ENCODE measurements around the gene PCDHA8. TPM values are rescaled to one million over a fixed set of nuclear protein-coding genes. Genes with fewer than 3 reads are reported as not detected.
"Not testable (repeated sequence)": the region's sequence is repeated elsewhere in the genome, so short reads cannot be mapped to it uniquely, and the experiment has no call there.

The PCDHA8 gene
- not detected for total RNA-seq

DNA sequence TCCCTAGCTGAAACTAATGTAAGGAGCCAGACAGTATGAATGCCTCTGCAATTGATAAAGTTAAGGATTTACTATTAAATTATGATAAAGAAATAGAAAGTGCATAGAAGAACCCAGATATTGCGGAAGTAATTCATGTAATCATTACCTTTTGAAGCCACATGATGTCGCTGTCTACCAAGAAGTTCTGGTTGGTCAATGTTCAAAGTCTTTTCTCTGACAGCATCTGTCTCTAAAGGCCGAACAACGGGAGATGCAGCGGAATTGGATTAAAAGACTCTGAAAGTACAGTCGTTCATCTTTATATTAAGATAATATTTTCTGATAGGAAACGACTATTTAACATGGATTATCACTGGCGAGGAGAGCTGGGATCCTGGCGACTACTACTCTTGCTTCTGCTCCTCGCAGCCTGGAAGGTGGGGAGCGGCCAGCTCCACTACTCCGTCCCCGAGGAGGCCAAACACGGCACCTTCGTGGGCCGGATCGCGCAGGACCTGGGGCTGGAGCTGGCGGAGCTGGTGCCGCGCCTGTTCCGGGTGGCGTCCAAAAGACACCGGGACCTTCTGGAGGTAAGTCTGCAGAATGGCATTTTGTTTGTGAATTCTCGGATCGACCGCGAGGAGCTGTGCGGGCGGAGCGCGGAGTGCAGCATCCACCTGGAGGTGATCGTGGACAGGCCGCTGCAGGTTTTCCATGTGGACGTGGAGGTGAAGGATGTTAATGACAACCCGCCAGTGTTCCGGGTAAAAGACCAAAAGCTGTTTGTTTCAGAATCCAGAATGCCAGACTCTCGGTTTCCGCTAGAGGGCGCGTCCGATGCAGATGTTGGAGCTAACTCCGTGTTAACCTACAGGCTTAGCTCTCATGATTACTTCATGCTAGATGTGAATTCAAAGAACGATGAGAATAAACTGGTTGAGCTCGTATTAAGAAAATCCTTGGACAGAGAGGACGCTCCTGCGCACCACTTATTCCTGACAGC lies at the start of gene PCDHA8:
TSS of gene PCDHA8 (plus strand) at position 210 of the 985 bp plus-strand sequence. CDS start at position 345, 135 bp downstream.
- CTCF ChIA-PET: interaction anchor here (1.1 to 1.2 kb wide), 2 partner anchors 18 to 336 kb away, joined by 3 to 4 read pairs; partner anchors contain the start of gene PCDHB8
- H3K4me3 Mint-ChIP-seq: no peak within 1 kb of the TSS
- H3K27me3 Mint-ChIP-seq: no peaks in the 10 kb centered on the region
- H3K4me1 Mint-ChIP-seq: no peaks in the 10 kb centered on the region
- peaks cover 12% of the 10 kb centered on the region for H3K9me3 Mint-ChIP-seq (ENCODE audit: low read depth)
- H3K36me3 Mint-ChIP-seq: peaks cover 2% of the 10 kb centered on the region
- ATAC-seq (no peak), DNase-seq (no peak)
- no peak within 1 kb of the TSS for H3K27ac Mint-ChIP-seq

DNA sequence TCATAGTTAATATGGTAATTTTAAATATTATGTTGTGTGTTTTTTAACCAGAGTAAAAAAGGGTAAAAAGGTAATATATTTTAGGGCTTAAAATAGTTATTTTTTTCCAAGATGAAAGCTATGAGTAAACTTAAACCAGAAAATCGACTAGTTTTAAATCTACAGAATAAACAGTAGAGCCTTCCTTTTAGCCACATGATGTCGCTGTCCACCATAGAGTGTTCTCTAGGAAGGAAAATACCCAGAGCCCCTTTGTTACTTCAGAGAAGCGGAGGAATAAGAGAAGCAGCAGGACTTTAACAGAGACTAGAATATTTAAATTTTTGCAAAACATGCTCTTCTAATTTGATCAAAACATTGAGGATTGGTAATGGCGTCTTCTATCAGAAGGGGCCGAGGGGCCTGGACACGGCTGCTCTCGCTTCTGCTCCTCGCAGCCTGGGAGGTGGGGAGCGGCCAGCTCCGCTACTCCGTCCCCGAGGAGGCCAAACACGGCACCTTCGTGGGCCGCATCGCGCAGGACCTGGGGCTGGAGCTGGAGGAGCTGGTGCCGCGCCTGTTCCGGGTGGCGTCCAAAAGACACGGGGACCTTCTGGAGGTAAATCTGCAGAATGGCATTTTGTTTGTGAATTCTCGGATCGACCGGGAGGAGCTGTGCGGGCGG lies 46.3 kb upstream of the PCDHA8 start, which contains the start of gene PCDHA2:
TSS of gene PCDHA2 (plus strand) at position 258 of the 664 bp plus-strand sequence.
- no peak for ATAC-seq
- Mint-ChIP-seq H3K36me3 (no peaks in the 10 kb centered on the region), H3K4me3 (no peak within 1 kb of the TSS), H3K27ac (no peak within 1 kb of the TSS), H3K9me3 (ENCODE audit: low read depth) (peaks cover 9% of the 10 kb centered on the region), H3K27me3 (no peaks in the 10 kb centered on the region), H3K4me1 (no peaks in the 10 kb centered on the region)
- DNase-seq: no peak
- CTCF ChIA-PET: no interaction called here

DNA sequence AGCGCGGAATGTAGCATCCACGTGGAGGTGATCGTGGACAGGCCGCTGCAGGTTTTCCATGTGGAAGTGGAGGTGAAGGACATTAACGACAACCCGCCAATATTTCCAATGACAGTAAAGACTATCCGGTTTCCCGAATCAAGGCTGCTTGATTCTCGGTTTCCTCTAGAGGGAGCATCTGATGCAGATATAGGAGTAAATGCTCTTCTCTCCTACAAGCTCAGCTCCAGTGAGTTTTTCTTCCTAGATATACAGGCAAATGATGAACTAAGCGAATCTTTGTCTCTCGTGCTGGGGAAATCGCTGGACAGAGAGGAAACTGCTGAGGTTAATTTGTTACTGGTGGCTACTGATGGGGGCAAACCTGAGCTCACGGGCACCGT lies 45.7 kb upstream of the PCDHA8 start:
- H3K27me3 Mint-ChIP-seq: no peaks in the 10 kb centered on the region
- H3K27ac Mint-ChIP-seq: no peak overlapping the region
- CTCF ChIA-PET: no interaction called here
- DNase-seq: no peak
- H3K36me3 Mint-ChIP-seq: no peaks in the 10 kb centered on the region
- no peak overlapping the region for H3K4me3 Mint-ChIP-seq
- no peak for ATAC-seq
- H3K9me3 Mint-ChIP-seq (ENCODE audit: low read depth): peaks cover 9% of the 10 kb centered on the region
- H3K4me1 Mint-ChIP-seq: no peaks in the 10 kb centered on the region

DNA sequence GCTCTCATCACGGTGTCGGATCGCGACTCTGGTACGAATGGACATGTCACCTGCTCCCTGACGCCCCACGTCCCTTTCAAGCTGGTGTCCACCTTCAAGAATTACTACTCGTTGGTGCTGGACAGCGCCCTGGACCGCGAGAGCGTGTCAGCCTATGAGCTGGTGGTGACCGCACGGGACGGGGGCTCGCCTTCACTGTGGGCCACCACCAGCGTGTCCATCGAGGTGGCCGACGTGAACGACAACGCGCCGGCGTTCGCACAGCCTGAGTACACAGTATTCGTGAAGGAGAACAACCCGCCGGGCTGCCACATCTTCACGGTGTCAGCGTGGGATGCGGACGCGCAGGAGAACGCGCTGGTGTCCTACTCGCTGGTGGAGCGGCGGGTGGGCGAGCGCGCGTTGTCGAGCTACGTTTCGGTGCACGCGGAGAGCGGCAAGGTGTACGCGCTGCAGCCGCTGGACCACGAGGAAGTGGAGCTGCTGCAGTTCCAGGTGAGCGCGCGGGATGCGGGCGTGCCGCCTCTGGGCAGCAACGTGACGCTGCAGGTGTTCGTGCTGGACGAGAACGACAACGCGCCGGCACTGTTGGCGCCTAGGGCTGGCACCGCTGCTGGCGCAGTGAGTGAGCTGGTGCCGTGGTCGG lies 44.8 kb upstream of the PCDHA8 start:
- H3K27me3 Mint-ChIP-seq, H3K27ac Mint-ChIP-seq, ATAC-seq, H3K4me3 Mint-ChIP-seq, H3K4me1 Mint-ChIP-seq, H3K36me3 Mint-ChIP-seq, CTCF ChIA-PET, DNase-seq: not testable (repeated sequence)
- H3K9me3 Mint-ChIP-seq (ENCODE audit: low read depth): peaks cover 10% of the 10 kb centered on the region

GRCh38 chr5:140796718-140797095 lies 44.3 kb upstream of the PCDHA8 start:
- H3K27ac Mint-ChIP-seq: no peak overlapping the region
- H3K27me3 Mint-ChIP-seq: no peaks in the 10 kb centered on the region
- CTCF ChIA-PET: no interaction called here
- DNase-seq (no peak), ATAC-seq (no peak)
- no peaks in the 10 kb centered on the region for H3K36me3 Mint-ChIP-seq
- peaks cover 11% of the 10 kb centered on the region for H3K9me3 Mint-ChIP-seq (ENCODE audit: low read depth)
- H3K4me1 Mint-ChIP-seq: no peaks in the 10 kb centered on the region
- no peak overlapping the region for H3K4me3 Mint-ChIP-seq

DNA sequence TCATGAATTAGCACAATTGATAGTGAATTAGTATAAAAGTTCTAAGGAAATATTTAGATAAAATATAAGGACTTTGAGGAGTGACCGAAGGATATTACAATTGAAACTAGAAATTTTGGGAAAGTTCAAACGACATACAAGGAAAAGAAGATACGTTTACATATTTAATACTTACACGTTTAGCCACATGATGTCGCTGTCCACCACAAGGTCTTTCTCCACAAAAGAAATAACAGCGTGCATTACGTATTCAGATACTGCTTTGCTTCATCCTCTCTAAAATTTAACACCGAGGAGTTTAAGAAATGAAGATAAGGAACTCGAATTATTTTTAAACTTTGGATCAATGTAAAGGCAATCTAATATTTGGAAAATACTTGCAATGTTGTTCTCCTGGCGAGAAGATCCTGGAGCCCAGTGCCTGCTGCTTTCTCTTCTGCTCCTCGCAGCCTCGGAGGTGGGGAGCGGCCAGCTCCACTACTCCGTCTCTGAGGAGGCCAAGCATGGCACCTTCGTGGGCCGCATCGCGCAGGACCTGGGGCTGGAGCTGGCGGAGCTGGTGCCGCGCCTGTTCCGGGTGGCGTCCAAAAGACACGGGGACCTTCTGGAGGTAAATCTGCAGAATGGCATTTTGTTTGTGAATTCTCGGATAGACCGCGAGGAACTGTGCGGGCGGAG lies 40.0 kb upstream of the PCDHA8 start, which contains the start of gene PCDHA3:
TSS of gene PCDHA3 (plus strand) at position 242 of the 678 bp plus-strand sequence.
- Mint-ChIP-seq H3K36me3 (peaks cover 3% of the 10 kb centered on the region), H3K4me1 (no peaks in the 10 kb centered on the region), H3K4me3 (no peak within 1 kb of the TSS), H3K27ac (no peak within 1 kb of the TSS), H3K9me3 (ENCODE audit: low read depth) (peaks cover 15% of the 10 kb centered on the region), H3K27me3 (no peaks in the 10 kb centered on the region)
- DNase-seq (no peak), ATAC-seq (no peak)
- CTCF ChIA-PET: no interaction called here

GRCh38 chr5:140801494-140801841 lies 39.5 kb upstream of the PCDHA8 start:
- H3K27me3 Mint-ChIP-seq: no peaks in the 10 kb centered on the region
- no peak overlapping the region for H3K27ac Mint-ChIP-seq
- no peak for DNase-seq
- ATAC-seq: no peak
- H3K9me3 Mint-ChIP-seq (ENCODE audit: low read depth): peaks cover 14% of the 10 kb centered on the region
- H3K36me3 Mint-ChIP-seq: peaks cover 3% of the 10 kb centered on the region
- H3K4me1 Mint-ChIP-seq: no peaks in the 10 kb centered on the region
- CTCF ChIA-PET: no interaction called here
- no peak overlapping the region for H3K4me3 Mint-ChIP-seq

DNA sequence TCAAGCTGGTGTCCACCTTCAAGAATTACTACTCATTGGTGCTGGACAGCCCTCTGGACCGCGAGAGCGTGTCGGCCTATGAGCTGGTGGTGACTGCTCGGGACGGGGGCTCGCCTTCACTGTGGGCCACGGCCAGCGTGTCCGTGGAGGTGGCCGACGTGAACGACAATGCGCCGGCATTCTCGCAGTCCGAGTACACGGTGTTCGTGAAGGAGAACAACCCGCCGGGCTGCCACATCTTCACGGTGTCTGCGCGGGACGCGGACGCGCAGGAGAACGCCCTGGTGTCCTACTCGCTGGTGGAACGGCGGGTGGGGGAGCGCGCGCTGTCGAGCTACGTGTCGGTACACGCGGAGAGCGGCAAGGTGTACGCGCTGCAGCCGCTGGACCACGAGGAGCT lies 38.6 kb upstream of the PCDHA8 start:
- Mint-ChIP-seq H3K9me3 (ENCODE audit: low read depth) (peaks cover 18% of the 10 kb centered on the region), H3K27ac (peak overlapping the region; percentile 36)
- DNase-seq, H3K27me3 Mint-ChIP-seq, H3K4me1 Mint-ChIP-seq, H3K4me3 Mint-ChIP-seq, ATAC-seq, H3K36me3 Mint-ChIP-seq, CTCF ChIA-PET: not testable (repeated sequence)

- no peaks in the 10 kb centered on the region for H3K4me1 Mint-ChIP-seq
- H3K4me3 Mint-ChIP-seq: no peak overlapping the region
- peaks cover 18% of the 10 kb centered on the region for H3K9me3 Mint-ChIP-seq (ENCODE audit: low read depth)
- no peaks in the 10 kb centered on the region for H3K27me3 Mint-ChIP-seq
- CTCF ChIA-PET: no interaction called here
- H3K27ac Mint-ChIP-seq: no peak overlapping the region
- ATAC-seq (no peak), DNase-seq (no peak)
- peaks cover 3% of the 10 kb centered on the region for H3K36me3 Mint-ChIP-seq
These were observed 38.2 kb upstream of the PCDHA8 start for GRCh38 chr5:140802781-140803271.

DNA sequence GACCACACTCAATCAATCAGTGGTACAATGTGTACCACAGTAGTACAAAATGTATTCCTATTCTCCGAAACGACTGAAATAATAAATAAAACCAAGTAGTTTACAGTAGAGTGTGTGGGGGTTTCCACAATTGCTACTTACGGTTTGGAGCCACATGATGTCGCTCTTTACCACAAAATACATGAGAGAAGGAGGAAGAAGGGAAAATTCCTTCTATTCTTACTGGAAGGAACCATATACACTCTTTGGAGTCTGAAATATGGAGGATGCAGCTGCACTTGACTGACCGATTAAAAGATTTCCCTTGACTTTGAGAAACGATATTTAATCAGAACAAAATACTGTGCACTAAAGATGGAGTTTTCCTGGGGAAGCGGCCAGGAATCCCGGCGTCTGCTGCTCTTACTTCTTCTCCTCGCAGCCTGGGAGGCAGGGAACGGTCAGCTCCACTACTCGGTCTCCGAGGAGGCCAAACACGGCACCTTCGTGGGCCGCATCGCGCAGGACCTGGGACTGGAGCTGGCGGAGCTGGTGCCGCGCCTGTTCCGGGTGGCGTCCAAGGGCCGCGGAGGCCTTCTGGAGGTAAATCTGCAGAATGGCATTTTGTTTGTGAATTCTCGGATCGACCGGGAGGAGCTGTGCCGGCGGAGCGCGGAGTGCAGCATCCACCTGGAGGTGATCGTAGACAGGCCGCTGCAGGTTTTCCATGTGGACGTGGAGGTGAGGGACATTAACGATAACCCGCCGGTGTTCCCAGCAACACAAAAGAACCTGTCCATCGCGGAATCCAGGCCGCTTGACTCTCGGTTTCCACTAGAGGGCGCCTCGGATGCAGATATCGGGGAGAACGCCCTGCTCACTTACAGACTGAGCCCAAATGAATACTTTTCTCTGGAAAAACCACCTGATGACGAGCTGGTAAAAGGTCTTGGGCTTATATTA lies 33.9 kb upstream of the PCDHA8 start, which contains the start of gene PCDHA4:
TSS of gene PCDHA4 (plus strand) at position 235 of the 942 bp plus-strand sequence.
- CTCF ChIA-PET: no interaction called here
- H3K4me3 Mint-ChIP-seq: no peak within 1 kb of the TSS
- H3K36me3 Mint-ChIP-seq: peaks cover 2% of the 10 kb centered on the region
- H3K9me3 Mint-ChIP-seq (ENCODE audit: low read depth): peaks cover 19% of the 10 kb centered on the region
- ATAC-seq (no peak), DNase-seq (no peak)
- H3K27ac Mint-ChIP-seq: no peak within 1 kb of the TSS
- H3K27me3 Mint-ChIP-seq: no peaks in the 10 kb centered on the region
- no peaks in the 10 kb centered on the region for H3K4me1 Mint-ChIP-seq

- H3K4me3 Mint-ChIP-seq, H3K36me3 Mint-ChIP-seq, DNase-seq, H3K27me3 Mint-ChIP-seq, H3K4me1 Mint-ChIP-seq, CTCF ChIA-PET, H3K27ac Mint-ChIP-seq, ATAC-seq: not testable (repeated sequence)
- peaks cover 21% of the 10 kb centered on the region for H3K9me3 Mint-ChIP-seq (ENCODE audit: low read depth)
These were observed 32.6 kb upstream of the PCDHA8 start for GRCh38 chr5:140808241-140808888.

- H3K27ac Mint-ChIP-seq: no peak overlapping the region
- ATAC-seq (no peak), DNase-seq (no peak)
- no peak overlapping the region for H3K4me3 Mint-ChIP-seq
- no peaks in the 10 kb centered on the region for H3K27me3 Mint-ChIP-seq
- CTCF ChIA-PET: no interaction called here
- H3K4me1 Mint-ChIP-seq: no peaks in the 10 kb centered on the region
- peaks cover 2% of the 10 kb centered on the region for H3K36me3 Mint-ChIP-seq
- H3K9me3 Mint-ChIP-seq (ENCODE audit: low read depth): peaks cover 19% of the 10 kb centered on the region
These were observed 32.1 kb upstream of the PCDHA8 start for GRCh38 chr5:140808889-140809291.

All from activated CD8-positive, alpha-beta memory T cell treated with anti-CD3 and anti-CD28 coated beads, Interleukin-2, amount 10 ng/mL, durations not matched to agents 7 days and 5 days (primary cell).